ENCODE results near the gene WDR47.
"Not testable (repeated sequence)": the region's sequence is repeated elsewhere in the genome, so short reads cannot be mapped to it uniquely, and the experiment has no call there.

Gene WDR47
- 31.9 to 37.5 reads per million in 2 donors for total RNA-seq

- DNase-seq, result peak; percentile 96
Measured at GRCh38 chr1:109041621-109042468, at the start of gene WDR47. Gene WDR47 (minus strand): TSS chr1:109042102. CDS start chr1:109023512, 18,590 bp downstream.

GRCh38 chr1:109091078-109091838 lies 49.4 kb upstream of the WDR47 start:
- DNase-seq, result no peak

GRCh38 chr1:109090196-109091077 lies 48.5 kb upstream of the WDR47 start, which contains the start of gene TMEM167B:
Gene TMEM167B (plus strand): TSS chr1:109090764. CDS start chr1:109090873, 109 bp downstream.
- DNase-seq, result peak; percentile 59

DNA sequence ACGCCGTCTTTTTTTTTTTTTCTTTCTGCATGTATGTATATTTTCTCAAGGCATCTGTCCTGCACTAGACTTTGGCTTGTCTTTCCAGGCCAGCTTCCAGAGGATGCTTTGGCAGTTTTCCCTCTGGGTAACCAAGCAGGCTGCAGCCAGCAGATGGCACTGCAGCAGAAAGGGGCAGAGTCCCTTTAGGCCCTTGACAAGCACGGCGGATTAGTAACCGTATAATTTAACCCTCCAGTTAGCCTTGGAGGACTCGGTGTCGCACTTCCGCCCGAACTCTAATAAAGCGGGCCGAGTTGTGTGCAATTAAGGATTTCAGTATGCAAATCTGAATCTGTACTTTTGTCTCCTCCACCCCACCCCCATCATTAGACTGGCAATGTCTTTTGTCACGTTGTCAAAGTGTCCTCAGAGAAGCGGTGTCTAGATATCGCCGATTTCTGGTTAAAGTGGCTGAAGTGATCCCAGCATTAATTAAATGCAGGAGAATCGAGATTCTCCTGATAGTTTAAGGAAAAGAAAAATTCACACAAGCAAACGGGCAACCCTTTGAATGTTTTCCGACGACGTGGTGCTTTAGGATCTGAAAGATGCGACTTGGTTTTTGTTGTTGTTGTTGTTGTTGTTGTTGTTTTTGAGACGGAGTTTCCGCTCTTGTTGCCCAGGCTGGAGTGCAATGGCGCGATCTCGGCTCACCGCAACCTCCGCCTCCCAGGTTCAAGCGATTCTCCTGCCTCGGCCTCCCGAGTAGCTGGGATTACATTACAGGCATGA lies 47.5 kb upstream of the WDR47 start:
- DNase-seq, result no peak

DNA sequence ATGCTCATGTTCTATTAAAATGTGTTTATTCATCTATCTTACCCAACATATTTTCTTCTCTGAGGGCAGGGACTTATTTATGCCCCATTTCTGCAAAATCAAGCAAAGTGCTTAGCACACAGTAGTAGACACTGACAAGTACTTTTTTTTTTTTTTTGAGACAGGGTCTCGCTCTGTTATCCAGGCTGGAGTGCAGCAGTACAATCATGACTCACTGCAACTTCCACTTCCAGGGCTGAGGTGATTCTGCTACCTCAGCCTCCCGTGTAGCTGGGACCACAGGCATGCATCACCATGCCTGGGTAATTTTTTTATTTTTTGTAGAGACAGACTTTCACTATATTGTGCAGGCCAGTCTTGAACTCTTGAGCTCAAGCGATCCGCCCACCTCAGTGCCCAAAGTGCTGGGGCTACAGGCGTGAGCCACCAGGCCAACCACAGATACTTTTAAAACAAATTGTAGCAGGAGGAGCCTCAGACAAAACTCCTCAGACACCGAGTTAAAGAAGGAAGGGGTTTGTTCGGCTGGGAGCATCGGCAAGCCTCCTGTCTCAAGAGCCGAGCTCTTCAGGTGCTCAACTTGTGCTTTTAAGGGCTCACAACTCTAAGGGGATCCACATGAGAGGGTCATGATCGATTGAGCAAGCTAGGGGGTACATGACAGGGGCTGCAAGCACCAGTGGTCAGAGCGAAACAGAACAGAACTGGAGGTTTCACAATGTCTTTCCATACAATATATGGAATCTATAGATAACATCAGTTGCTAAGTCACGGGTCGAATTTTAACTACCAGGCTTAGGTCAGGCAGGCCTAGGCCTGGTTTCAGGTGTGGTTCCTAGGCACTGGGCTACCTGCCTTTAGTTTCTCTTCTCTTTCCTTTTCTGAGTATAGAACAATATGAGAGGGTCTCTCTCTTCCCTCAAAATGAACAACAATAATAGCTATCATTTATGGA lies 42.9 kb upstream of the WDR47 start:
- DNase-seq, result no peak

- no peak for DNase-seq
Measured at GRCh38 chr1:109083923-109084322, 42.0 kb upstream of the WDR47 start.

DNA sequence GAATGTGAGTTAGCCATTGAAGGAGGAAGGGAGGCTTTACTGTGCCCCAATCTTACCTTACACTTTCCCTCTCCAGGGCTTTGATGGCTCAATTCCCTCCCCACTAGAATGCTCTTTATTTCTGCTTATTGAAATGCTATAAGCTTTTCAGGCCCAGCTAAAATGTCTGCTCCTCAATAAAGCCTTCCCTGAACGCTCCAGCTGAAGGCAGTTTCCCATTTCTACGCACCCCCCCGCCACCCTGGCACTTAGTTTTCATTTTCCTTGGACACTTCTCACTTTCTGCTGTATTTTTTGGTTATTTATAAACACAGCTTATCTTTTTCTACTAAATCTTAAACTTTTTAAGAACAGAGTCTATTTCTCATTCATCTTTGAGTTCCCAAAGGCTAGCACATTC lies 41.6 kb upstream of the WDR47 start:
- no peak for DNase-seq

DNA sequence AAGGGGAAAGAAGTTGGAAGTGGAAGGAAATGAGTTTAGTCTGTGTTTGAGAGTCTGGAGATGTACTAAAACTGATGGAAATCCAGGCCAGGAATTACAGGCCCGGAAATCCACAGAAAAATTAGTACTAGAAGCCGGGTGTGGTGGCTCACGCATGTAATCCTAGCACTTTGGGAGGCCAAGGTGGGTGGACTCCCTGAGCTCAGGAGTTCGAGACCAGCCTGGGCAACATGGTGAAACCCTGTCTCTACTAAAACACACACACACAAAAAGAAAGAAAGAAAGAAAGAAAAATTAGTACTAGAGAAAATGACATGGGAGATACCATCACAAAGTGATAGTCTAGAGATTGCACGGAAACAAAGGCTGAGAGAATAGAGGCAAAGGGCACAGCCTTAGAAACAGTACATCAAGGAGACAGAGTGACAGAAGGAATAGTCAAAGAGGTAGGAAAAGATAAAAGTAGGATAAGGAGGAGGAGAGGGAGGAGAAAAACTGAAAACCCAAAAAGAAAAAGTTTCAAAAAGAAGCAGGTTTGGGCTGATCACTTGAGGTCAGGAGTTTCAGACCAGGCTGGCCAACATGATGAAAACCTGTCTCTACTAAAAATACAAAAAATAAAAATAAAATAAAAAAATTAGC lies 38.7 kb upstream of the WDR47 start:
- DNase-seq, result no peak

DNA sequence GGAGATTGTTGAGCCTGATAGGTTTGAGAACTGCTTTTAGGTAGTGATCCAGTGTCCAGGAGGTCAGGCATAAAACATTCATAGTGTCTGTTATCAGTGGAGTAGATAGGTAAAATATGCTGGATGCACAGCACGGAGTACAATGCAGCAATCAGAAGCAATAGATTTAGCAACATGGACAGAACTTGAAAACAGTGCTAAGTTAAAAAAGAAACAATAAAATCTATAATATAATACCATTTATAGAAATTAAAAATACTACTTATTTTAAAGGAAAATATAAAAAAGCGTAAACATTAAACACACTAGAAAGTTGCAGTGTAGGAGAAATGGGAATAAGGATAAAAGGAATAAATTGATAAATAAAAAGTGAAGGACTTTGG lies 37.3 kb upstream of the WDR47 start:
- no peak for DNase-seq

- DNase-seq, result no peak
Measured at GRCh38 chr1:109078317-109078716, 36.4 kb upstream of the WDR47 start.

DNA sequence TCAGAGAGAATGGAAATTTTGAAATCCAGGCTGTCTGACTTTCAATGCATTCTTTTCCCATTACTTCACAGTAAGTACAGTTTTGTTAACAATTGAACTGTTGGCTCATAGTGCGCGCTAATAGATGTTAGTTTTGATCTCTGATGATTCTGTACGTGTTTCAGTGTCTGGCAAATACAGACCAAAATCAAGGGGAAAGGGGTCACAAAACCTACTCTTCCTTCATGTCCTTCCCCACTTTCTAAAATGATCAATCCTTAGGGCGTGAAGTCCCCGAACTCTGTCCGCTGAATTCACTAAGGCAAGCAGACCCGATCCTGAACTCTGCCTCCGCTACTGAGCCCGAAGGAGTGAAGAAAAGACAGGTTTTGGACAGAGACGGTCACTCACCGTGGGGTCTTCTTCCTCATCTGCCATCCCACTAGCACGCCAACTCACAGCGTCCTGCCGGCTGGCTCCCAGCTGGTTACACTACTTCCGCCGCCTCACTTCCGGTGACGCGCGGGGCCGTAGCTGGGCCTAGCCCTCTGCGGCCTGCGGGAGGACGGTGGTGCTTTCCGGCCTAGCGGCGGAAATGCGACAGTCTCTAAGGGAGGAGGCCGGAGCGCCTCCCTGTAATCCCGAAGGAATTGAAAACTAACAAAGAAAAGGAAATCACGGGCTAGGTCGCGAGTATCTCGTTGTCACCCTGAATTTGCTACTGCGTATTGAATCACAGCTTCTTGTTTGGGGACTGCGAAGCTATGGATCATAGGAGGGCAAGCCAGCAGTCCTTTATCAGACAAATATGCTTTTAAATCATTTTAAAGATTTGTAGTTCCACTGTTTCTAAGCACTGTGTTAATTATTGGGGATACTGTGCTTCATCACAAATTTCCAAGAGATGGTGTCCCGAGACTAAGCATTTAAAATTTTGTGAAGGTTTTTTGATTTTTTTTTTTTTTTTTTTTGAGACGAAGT lies 33.9 kb upstream of the WDR47 start, which contains the start of gene TAF13:
TAF13 (minus strand) TSS at position 473 of the 960 bp plus-strand sequence; CDS start at position 417, 56 bp downstream.
- peak; percentile 82 for DNase-seq

DNA sequence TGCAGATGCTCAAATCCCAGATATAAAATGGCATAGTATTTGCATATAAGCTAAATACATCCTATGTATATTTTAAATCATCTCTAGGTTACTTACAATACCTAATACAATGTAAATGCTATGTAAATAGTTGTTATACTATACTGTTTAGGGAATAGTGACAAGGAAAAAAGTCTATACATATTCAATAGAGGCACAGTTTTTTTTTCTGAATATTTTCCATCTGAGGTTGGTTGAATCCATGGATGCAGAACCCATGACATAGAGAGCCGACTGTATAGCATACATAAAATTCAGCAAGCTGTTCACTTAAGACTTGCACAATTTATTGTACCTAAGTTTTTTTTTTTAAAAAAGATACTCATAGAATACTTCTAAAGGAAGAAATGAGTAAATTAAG lies 27.4 kb upstream of the WDR47 start:
- no peak for DNase-seq

DNA sequence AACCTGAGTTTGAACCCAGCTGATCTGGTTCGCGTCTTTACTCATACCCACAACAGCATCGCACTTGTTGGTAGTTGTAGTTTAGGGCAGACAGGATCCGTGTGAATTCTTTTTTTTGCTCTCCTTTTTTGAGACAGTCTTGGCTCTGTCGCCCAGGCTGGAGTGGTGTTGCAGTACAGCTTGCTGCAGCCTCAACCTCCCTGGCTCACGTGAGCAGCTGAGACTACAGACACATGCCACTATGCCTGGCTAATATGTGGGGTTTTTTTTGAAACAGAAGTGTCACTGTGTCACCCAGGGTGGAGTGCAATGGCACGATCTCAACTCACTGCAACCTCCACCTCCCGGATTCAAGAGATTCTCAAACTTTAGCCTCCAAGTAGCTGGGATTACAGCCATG lies 26.0 kb upstream of the WDR47 start:
- no peak for DNase-seq

GRCh38 chr1:109065137-109065536 lies 23.2 kb upstream of the WDR47 start:
- DNase-seq, result no peak

DNA sequence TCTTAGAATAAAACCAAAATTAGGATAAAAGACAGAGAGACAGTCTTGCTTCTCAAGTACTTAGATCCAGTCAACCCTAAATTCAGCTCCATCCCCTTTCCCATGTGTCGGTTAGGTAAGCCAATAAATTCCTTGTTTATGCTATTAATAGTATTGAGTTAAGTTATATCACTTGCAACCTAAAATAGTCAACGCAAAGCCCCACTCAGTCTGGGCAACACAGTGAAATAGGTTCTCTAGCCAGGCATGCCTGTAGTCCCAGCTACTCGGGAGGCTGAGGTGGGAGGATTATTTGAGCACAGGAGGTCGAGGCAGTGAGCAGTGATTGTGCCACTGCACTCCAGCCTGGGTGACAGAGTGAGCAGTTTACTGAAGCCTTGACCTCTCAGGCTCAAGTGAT lies 19.3 kb upstream of the WDR47 start:
- no peak for DNase-seq

GRCh38 chr1:109060707-109061106 lies 18.8 kb upstream of the WDR47 start:
- DNase-seq, result no peak

- DNase-seq, result no peak
Measured at GRCh38 chr1:109059026-109059425, 17.1 kb upstream of the WDR47 start.

DNA sequence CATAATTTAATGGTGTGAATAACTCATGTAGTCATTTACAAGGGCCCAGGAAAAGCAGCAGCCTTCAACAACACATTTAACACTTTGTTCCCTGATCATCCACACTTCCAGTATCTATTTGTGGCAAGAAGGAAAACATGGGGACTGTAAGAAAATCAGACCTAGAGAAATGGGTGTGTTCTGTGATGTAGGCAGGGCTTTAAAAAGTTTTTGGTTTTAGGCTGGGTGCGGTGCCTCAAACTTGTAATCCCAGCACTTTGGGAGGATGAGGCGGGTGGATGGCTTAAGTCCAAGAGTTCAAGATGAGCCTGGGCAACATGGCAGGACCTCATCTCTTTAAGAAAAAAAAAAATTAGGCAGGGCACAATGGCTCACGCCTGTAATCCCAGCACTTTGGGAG lies 14.2 kb upstream of the WDR47 start:
- DNase-seq, result no peak

DNA sequence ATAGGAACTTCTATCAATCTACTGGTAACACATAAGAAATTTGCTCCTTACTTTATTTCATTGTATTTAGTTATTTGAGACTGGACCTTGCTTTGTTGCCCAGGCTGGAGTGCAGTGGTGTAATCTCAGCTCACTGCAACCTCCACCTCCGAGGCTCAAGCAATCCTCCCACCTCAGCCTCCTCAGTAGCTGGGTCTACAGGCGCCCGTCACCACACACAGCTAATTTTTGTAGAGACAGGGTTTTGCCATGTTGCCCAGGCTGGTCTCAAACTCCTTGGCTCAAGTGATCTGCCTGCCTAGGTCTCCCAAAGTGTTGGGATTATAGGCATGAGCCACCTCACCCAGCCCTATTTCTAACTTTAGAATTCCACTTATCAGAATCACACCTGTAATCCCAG lies 10.2 kb upstream of the WDR47 start:
- not testable (repeated sequence) for DNase-seq

Data from activated gamma-delta T cell (primary cell).